ENCODE results near the gene GCAT. TPM values are rescaled to one million over a fixed set of nuclear protein-coding genes. Genes with fewer than 3 reads are reported as not detected.

GCAT gene
- total and polyA plus RNA-seq, 9 of the 15 experiments (the other 6 are each of a cell fraction or from before 2014, with no cell fraction given) = 1.9 to 69.9 (median 26.4) TPM

GRCh38 chr22:37801946-37802309, 5.8 kb upstream of the GCAT start:
- 5% methylated on average over 11 of the region's 13 CpGs for WGBS (ENCODE audit: insufficient coverage, low coverage, missing lambda C conversion rate)
- DNase-seq (ENCODE audit: extremely low read depth in 1 of 4, low spot score in 3 of 4) (peak in 1 of 4 experiments; percentile 22), FAIRE-seq (no peak), ATAC-seq (no peak; the same call in 1 of the 3 replicates)
- Histone ChIP-seq H3K27me3 (ENCODE audit: control insufficient read depth in 2 of 2, insufficient read depth in 2 of 2, low read length in 2 of 2) (no peaks in the 10 kb centered on the region), H3K27ac (ENCODE audit: extremely low read depth, low read depth, low read length) (peak overlapping the region; percentile 83), H3K4me2 (ENCODE audit: insufficient read depth, low read length) (peak overlapping the region; percentile 73), H3K9me3 (replicated peaks; ENCODE audit: control insufficient read depth, insufficient read depth, low read depth, low read length) (no peaks in the 10 kb centered on the region), H3K36me3 (ENCODE audit: control insufficient read depth, insufficient read depth, low read length) (no peaks in the 10 kb centered on the region), H3K4me3 (peak overlapping the region; percentile 42), H4K20me1 (replicated peaks; ENCODE audit: control insufficient read depth, insufficient read depth, low read length) (no peaks in the 10 kb centered on the region), H2AFZ (ENCODE audit: low read depth, low read length) (peak overlapping the region; percentile 91), H3K4me1 (replicated peaks in 1 of 2; ENCODE audit: control insufficient read depth in 2 of 2, insufficient read depth in 2 of 2, low read length in 2 of 2) (peaks cover 27 to 47% of the 10 kb centered on the region in 2 experiments), H3K79me2 (ENCODE audit: control insufficient read depth, insufficient read depth, low read length) (no peaks in the 10 kb centered on the region), H3K9ac (ENCODE audit: insufficient read depth in 1 of 2, low read depth in 2 of 2, low read length in 2 of 2) (peak overlapping the region; percentile 80 to 91; a peak in 3 of 4 replicates), H3K9me1 (ENCODE audit: control insufficient read depth, insufficient read depth, low read length) (no peaks in the 10 kb centered on the region)
- POLR2A ChIA-PET = interaction anchor here (0.6 kb wide), 2 partner anchors 185 to 251 kb away, joined by 3 to 4 read pairs; no protein-coding TSS in a partner anchor
- CTCF ChIA-PET (ENCODE audit: low intra/inter-chr PET ratio) = interaction anchor here (0.8 kb wide), 1 partner anchor 559 kb away, joined by 3 read pairs; no protein-coding TSS in a partner anchor
- intact Hi-C loops (cut with micrococcal nuclease) = loop anchor here (2.0 kb wide), 1 partner anchor 47 kb away; the partner anchor contains the start of gene EIF3L
- BruUV-seq (replicated peaks) = no TSS peak
- in situ Hi-C loops (cut with MboI) = no loop called here
- TF ChIP-seq, protein P1, sequence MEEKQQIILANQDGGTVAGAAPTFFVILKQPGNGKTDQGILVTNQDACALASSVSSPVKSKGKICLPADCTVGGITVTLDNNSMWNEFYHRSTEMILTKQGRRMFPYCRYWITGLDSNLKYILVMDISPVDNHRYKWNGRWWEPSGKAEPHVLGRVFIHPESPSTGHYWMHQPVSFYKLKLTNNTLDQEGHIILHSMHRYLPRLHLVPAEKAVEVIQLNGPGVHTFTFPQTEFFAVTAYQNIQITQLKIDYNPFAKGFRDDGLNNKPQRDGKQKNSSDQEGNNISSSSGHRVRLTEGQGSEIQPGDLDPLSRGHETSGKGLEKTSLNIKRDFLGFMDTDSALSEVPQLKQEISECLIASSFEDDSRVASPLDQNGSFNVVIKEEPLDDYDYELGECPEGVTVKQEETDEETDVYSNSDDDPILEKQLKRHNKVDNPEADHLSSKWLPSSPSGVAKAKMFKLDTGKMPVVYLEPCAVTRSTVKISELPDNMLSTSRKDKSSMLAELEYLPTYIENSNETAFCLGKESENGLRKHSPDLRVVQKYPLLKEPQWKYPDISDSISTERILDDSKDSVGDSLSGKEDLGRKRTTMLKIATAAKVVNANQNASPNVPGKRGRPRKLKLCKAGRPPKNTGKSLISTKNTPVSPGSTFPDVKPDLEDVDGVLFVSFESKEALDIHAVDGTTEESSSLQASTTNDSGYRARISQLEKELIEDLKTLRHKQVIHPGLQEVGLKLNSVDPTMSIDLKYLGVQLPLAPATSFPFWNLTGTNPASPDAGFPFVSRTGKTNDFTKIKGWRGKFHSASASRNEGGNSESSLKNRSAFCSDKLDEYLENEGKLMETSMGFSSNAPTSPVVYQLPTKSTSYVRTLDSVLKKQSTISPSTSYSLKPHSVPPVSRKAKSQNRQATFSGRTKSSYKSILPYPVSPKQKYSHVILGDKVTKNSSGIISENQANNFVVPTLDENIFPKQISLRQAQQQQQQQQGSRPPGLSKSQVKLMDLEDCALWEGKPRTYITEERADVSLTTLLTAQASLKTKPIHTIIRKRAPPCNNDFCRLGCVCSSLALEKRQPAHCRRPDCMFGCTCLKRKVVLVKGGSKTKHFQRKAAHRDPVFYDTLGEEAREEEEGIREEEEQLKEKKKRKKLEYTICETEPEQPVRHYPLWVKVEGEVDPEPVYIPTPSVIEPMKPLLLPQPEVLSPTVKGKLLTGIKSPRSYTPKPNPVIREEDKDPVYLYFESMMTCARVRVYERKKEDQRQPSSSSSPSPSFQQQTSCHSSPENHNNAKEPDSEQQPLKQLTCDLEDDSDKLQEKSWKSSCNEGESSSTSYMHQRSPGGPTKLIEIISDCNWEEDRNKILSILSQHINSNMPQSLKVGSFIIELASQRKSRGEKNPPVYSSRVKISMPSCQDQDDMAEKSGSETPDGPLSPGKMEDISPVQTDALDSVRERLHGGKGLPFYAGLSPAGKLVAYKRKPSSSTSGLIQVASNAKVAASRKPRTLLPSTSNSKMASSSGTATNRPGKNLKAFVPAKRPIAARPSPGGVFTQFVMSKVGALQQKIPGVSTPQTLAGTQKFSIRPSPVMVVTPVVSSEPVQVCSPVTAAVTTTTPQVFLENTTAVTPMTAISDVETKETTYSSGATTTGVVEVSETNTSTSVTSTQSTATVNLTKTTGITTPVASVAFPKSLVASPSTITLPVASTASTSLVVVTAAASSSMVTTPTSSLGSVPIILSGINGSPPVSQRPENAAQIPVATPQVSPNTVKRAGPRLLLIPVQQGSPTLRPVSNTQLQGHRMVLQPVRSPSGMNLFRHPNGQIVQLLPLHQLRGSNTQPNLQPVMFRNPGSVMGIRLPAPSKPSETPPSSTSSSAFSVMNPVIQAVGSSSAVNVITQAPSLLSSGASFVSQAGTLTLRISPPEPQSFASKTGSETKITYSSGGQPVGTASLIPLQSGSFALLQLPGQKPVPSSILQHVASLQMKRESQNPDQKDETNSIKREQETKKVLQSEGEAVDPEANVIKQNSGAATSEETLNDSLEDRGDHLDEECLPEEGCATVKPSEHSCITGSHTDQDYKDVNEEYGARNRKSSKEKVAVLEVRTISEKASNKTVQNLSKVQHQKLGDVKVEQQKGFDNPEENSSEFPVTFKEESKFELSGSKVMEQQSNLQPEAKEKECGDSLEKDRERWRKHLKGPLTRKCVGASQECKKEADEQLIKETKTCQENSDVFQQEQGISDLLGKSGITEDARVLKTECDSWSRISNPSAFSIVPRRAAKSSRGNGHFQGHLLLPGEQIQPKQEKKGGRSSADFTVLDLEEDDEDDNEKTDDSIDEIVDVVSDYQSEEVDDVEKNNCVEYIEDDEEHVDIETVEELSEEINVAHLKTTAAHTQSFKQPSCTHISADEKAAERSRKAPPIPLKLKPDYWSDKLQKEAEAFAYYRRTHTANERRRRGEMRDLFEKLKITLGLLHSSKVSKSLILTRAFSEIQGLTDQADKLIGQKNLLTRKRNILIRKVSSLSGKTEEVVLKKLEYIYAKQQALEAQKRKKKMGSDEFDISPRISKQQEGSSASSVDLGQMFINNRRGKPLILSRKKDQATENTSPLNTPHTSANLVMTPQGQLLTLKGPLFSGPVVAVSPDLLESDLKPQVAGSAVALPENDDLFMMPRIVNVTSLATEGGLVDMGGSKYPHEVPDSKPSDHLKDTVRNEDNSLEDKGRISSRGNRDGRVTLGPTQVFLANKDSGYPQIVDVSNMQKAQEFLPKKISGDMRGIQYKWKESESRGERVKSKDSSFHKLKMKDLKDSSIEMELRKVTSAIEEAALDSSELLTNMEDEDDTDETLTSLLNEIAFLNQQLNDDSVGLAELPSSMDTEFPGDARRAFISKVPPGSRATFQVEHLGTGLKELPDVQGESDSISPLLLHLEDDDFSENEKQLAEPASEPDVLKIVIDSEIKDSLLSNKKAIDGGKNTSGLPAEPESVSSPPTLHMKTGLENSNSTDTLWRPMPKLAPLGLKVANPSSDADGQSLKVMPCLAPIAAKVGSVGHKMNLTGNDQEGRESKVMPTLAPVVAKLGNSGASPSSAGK (IDR thresholded peaks at IDR 0.05) = peak; percentile 74
- TF ChIP-seq BHLHE40 (IDR thresholded peaks at IDR 0.05; ENCODE audit: low read length) (peak; percentile 84), SP1 (CRISPR knock-in tag; IDR thresholded peaks at IDR 0.05) (0 out of 2 replicates have a peak, but pooled peaks have one; percentile 2), RAD51 (IDR thresholded peaks at IDR 0.05; ENCODE audit: borderline replicate concordance, low read depth) (peak; percentile 46; the same call in 1 of the 2 replicates), GMEB1 (CRISPR knock-in tag; IDR thresholded peaks at IDR 0.05) (no peak)
- TF ChIP-seq, protein P2, sequence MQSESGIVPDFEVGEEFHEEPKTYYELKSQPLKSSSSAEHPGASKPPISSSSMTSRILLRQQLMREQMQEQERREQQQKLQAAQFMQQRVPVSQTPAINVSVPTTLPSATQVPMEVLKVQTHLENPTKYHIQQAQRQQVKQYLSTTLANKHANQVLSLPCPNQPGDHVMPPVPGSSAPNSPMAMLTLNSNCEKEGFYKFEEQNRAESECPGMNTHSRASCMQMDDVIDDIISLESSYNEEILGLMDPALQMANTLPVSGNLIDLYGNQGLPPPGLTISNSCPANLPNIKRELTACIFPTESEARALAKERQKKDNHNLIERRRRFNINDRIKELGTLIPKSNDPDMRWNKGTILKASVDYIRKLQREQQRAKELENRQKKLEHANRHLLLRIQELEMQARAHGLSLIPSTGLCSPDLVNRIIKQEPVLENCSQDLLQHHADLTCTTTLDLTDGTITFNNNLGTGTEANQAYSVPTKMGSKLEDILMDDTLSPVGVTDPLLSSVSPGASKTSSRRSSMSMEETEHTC (IDR thresholded peaks at IDR 0.05) = no peak
